HG03558 (cell line): Measurements from ENCODE around the gene DLG5.

Source experiments
- ATAC-seq: cut with Tn5 transposase; IDR thresholded peaks from one replicate; pipeline ENCODE4 v1.9.1; 2021; ENCODE audit warnings: moderate number of reproducible peaks; ENCODE audit not compliant: unreplicated experiment; ENCODE audit errors: extremely low read depth

DLG5 gene

DNA sequence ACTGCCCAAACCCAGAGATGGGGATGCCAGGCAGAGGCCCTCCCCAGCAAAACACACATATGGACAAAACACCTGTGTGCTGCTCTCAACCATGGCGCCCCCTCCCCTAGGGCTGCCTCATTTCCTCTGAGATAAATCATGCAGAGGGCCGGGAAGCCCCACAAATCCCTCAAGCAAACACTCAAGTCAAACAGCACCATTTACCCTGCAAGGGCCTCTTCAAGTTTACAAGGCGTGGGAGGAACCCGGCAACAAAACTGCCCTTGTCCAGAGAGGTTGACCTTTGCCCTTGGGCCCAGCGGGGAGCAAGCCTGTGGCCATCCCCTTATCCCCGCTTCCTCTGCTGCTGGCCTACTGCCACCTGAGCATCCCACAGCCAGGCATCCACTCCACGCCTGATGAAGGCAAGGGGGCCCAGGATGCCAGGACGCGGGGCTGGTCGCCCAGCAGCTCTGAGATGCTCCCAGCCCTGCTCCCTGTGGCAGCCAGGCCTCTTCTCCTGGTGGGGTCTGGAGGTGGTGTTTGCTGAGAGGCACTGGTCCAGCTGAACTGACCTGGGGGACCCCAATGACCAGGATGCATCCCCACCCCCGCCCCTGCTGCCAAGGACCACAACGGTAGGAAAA lies 77.4 kb downstream of the DLG5 start:
- ATAC-seq, result no peak

DNA sequence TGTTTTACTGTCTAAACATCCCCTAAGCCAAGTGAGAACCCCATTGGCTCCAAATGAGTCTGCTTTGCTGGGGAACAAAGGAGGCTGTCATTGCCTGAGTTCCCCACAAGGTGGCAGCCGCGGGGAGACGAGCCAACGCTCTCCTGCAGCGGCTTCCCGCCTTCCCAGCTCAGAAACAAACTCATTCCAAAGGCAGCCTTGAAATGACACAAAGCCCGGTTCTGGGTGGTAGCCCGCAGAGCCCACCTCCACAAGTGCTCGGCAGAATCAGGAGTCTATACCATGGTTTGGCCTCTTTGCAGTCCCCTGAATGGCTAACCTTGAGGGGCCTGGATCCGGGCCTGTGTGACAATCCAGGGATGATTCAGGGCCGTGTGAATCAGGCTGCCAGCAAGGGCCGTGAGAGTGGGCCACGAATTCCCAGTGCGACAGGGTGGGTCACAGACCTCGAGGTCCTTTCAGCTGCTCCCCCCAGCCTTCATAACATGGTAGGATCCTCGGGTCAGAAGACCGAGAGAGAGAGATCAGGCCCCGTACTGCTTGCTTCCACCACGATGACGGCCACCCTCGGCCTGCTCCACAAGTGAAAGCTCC lies 79.7 kb downstream of the DLG5 start:
- ATAC-seq, result no peak

DNA sequence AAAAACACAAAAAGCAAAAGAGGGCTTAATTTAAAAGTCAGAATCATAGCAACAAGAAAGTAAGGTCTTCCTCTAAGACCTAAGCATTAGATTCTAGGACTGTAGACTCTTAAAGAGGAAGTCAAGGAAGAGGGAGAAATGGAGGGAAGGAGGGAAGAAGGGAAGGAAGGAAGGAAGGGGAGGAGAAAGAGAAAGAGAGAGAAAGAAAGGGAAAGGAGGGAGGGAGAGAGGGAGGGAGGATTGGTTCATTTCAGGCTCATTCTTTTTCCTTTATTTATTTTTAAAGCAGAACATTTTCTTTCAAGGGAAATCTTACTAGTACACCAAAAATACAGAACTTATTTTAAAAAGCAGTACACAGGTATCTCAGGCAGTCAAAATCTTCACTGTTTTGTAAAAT lies 81.1 kb downstream of the DLG5 start:
- ATAC-seq, result no peak

DNA sequence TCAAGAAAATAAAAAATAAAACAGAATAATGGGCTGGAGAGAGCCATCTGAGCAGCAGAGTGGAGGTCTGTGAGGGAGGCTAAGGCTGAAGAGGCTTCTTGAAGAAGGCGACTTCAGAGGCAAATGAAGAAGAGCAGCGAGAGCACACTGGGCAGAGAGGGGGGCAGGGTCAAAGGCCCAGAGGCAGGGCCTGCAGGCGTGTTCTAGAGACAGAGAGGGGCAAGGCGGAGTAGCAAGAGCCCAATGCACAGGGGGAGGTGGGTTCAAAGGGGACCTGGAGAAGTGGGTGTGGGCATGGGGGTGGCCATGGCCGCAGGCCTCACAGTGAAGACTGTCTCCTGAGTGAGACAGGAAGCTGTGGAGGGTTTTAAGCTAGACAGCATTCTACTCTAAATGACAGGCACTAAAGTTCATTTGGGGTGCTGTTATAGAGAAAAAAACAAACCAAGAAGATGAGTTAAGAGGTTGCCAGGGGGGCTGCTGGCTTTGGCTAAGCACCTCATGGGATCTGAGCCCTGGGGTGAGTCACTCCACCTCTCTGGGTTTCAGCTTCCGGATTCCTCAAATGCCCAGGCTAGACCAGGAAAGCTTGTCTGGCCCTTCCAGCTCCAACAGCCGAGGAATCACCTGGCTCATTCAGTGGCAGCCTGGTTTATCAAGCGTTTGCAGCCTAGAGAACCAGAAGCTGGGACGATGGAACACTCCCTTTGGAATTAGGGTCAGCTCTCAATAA lies 81.7 kb downstream of the DLG5 start:
- ATAC-seq, result no peak

DNA sequence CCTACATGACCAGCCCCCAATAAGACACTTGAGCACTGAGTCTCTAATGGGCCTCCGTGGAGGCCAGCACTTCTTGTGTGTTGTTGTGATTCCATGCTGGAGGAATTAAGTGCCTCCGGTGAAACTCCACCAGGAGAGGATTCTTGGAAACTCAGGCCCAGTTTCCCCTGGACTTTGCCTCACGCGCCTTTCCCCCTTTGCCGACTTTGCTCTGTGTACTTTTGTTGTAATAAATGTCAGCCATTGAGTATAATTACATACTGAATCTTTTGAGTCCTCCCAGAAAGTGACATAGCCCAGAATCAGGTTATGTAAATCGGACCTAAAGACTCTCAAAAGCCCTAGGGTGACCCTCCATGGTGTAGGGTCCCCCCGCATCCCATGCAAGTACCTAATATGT lies 82.4 kb downstream of the DLG5 start:
- no peak for ATAC-seq

DNA sequence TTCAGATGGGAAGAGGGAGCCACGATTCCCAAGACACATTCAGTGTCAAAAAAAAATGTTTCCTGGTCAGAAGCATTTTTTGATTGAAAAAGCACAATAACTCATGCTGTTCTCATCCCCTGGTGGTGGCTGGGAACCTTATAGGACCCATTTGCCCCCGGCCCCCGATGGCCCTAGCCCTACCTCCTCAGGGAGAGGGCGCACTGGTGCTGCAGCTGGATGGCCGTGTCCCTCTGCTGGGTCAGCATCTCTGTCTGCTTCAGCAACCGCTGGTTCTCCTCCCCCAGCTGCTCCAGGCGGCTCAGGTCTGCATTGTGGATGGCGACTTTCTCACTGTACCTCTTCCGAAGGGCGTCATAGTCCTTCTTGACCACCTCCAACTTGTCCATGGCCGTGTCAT lies 83.3 kb downstream of the DLG5 start:
- ATAC-seq, result no peak

DNA sequence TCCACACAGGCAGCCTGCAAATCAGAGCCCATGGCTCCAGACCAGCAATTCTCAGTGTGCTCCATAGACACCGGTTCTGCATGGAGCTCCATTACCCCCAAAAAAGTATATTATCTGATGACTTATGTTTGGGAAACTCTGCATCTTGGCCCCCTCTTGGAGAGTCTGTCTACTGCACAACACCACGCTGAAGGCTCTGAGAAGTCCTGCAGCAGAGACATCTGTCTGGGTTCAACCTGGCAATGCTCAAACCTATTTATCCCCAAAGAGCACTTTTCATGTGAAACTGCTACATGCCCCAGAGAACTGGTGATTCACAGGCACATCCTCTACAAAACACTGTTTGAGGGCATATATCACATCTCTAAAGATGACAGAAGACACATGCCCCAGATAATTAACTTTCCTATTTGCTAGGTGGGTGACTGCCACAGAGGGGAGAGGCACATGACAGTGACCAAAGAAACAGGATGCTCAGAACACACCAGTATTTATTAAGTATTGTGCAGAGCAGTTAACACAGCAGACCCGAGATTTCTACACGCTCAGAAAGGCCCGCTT lies 83.8 kb downstream of the DLG5 start:
- ATAC-seq, result no peak

DNA sequence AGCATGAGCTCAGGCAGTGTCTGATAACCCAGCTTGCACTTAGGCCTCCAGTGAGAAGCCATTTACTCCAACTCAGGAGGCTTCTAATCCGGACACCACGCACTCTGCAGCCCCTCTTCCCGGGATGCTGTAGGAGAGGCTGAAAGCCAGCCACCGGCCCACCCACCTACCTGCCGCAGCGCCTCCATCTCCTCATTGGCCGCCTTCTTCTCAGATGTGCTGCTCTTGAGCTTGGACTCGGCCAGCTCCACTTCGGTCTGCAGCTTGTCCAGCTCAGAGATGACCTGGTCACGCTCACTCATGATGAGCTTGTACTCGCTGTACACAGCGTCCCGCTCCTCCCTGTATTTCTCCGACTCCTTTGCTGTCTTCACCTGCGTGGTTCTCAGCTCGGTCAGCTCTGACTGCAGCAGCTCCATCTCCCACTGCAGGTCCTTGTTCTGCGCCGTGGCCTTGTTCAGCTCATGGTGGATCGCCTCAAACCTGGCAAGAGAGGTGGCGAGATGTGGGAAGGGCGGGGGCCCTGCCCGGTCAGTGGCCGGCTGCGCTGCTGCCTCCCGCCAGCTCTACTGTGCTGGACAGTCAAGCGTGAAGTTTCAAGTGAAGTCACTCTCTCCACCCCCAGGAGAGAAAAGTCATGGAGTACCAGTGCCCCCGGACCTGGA lies 84.7 kb downstream of the DLG5 start:
- ATAC-seq, result no peak

DNA sequence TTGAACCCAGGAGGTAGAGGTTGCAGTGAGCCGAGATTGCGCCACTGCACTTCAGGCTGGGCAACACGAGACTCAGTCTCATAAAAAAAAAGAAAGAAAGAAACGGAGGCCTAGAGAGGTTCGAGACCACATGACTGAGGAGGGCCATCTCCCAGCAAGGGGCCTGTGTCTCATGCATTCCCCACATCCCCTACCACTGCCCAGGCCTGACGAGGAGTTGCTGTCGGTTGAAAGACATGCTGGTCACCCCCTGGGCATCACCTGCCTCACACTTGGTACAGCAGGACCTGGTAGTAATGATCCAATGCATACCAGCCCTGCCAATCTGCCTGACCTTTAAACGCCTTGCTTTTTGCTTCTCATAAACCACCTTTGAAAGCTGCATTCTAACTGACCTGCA lies 85.9 kb downstream of the DLG5 start:
- ATAC-seq, result no peak

DNA sequence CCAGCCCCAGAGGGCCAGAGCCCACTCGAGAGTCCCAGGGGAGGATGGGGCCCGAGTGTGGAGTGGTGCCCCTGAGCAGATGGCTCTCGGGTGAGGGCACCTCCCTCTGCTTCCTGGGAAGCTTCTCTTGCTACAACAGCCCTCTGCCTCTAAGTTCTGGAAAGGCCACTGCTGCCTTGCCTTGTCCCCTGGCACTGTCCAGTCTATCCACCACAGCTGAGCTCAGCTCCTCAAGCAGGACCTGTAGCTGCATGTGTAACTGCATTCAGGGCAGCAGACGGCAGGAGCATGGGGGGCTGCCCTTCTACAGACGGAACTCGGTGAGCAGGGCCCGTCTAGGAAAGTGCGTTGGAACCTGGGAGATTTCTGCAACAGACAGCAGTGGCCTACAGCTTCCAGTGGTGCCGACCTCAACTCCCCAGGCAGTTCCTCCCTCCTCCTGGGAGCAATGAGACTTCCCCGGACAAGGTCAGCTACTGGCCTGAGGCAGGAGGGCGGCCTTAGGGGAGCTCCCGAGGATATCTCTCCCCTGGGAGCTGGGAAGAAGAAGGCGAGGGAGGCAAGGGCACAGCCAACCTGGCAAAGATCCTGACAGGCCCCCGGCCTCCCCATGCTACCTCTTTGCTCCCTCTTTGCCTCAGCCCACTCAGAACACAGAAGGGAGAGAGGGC lies 88.5 kb downstream of the DLG5 start:
- no peak for ATAC-seq

DNA sequence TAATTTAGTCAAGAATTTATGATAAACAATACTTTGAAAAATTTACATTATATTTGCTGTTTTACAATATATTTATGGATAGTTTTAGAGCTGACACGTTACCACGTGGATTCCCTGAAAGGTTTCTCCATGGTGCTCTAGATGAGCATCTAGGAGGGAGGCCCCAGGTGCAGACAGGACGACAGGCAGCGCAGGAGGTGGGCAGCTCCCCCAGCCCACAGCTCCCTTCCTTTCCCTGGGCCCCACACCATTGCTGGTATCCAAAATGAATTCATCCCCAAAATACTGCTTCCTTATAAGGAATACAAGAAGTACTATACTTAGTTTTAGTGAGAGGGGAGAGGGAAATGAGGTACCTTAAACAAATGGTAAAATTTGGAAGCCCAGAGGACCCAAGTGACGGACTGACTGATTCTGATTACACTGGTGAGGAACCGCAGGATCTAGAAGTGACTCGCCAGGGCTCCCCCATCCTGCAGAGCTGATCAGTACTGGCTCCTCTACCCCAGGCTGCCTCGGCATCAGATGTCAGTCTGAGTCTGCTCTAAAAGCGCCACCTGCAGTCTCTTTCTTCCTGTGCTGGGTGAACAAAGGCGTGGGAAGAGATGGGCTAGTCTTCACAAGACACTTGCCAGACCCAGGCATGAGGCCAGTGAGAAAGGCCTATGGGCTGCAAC lies 89.2 kb downstream of the DLG5 start:
- peak; percentile 91 for ATAC-seq

DNA sequence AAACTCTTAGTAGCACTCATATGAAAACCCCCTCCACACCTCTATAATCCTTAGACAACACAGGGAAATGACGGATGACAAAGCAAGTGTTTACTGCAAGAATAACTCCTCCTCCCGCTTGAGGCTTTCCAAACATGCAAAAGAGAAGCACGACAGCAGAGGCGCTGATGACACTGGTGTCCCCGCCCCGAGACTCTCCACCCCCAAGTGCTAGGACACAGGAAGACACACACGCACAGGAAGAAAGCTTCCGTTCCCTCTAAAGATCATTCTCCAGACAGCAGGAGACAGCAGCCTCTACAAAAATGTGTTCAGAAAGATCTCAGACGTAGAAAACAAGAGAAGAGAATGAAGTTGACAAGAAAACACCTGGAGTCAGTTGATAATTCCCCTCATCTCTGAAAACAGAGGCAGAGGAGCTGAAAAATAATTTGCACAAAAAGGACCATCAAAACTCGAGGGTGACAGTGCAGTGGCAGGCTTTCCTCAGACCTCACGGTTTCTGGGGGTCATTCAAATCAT lies 90.2 kb downstream of the DLG5 start:
- no peak for ATAC-seq

DNA sequence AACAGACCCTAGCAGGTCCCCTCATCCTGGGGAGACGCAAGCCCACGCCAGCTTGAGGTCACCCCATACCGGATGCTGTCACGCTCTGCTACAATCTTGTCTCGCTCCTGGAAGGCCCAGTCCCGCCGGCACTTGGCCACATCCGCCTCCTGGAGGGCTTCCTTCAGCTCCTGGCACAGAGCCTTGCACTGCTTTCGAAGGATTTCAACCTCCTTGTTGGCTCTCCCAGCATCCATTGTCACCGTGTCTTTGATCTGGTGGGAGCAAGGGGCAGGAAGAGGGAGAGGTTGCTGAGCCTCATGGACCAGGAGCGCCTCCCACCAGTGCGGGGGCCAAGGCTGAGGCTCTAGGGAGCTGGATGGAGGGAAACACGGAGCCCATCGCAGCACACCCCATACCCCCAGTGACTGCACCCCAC lies 90.9 kb downstream of the DLG5 start:
- no peak for ATAC-seq

DNA sequence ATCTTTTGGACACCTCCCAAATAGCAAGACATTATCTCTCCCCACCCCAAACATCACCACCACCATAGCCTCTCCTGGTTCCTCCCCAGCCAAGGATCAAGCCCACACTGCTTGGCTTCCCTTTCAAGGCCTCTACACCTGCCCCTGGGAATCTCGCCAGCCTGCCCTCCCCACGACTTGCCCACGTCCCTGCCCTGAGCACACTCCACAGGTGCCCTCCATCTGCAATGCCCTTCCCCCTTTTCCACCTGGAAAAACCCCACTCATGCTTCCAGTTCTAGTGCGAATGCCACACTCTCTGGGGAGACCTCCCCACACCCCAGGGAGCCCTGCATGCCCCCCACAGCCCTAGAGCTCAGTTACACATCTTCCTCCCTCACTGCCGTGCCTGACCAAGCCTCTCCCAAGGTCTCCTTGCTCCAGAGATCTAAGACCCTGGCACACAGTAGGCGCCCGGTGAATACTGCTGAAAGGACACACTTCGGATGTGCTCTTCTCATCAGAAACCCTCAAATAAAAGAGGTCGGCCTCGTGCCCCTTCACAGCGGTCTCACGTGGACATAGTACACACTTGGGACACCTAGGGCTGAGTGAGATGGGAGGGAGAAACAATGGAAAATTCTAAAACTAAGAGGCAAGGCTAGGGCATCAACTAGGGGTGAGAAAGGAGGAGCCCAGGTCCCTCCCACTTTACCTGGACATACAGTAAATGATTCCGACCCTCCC lies 91.4 kb downstream of the DLG5 start:
- ATAC-seq, result no peak

DNA sequence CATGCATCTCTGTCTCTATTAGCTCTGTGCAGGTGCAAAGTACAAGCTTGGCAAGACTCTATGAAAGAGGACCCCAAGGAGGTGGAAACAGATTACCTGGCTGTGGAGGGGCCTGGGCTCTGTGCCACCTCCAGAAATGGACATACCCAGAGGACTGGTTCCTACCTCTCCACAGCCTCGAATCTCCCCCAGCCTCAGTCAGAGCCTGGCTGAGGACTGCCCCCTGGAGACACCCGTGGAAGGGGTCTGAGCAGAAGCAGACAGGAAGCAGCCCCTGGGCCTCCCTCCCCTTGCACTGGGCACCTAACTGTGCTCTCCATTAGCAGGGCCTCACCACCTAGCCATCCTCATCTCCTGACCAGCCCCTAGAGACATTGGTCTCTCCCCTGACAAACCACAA lies 92.0 kb downstream of the DLG5 start:
- no peak for ATAC-seq

DNA sequence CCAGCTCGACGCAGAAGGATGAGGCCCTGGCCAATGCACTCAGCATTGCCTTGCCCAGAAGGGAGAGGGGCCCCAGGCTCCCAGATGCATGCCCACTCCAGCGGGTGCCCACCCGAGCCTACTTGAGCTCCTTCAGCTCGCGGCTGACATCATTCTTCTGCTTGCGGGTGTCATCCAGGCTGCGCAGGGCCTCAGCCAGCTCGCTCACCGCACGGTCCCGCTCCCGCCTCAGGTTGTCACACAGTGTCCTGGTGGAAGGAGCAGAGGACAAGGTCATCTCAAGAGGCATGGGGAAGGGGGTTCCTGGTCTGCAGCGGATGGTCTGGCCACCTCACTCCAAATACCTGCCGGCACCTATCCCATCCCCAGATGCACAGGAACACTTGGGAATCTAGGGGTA lies 92.8 kb downstream of the DLG5 start:
- ATAC-seq, result no peak

DNA sequence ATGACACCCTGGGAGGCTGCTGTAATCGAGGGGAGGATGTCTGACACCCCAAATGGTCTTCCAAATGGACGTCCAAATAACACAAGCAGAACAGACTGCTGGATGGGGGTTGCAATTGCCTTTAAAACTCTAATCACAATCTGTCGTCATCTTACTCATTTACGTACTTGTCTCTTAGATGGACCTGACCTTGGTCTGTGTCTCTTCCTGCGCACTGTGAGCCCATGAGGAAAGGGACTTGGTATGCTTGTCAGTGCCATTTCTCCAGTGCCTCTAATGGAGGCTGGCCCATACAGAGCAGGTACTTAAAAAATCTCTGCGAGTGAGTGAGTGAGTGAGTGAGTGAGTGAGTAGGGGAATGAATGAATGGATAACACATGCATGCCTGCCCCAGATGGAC lies 93.3 kb downstream of the DLG5 start:
- ATAC-seq, result no peak

DNA sequence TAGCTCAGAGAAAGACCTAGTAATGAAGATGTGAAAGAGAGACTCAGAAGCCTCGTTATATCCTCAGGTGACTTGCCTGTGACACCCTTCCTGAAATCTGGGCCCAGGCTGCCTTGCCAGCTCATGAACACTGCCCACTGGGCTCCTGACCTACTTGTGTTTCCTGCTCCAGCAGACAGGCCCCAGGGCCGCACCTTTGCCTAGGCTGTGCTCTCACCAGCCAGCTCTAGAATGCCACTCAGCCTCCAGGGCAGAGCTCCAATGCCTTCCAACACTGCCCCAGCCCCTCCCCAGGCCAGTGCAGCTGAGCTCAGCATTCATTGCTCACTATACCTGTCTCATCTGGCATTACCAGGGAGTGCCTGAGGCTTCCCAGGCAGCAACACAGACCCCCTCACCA lies 94.3 kb downstream of the DLG5 start:
- ATAC-seq, result no peak

DNA sequence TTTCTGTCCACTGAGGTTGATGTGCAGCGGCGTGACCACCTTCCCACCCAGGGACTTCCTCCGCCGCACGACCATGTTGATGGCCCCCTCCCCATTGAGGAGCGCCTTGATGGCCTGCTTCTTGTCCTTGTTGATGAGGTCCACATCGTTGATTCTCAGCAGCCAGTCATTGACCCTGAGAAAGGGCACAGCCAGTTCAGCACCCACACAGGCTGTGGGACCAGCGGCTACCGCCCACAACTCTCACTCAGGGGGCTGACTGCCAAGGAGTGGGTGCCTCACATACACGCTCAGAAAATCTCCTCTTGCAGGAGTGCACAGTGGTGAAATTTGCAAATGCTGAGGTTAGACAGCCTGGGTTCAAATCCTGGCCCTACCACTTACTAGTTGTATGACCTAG lies 97.2 kb downstream of the DLG5 start:
- no peak for ATAC-seq
